ENCODE results near the gene NAP1L4.

NAP1L4 gene

GRCh38 chr11:3010521-3011275 lies 18.6 kb upstream of the NAP1L4 start:
- DNase-seq (ENCODE audit: low read depth in 2 of 2), result no peak

DNA sequence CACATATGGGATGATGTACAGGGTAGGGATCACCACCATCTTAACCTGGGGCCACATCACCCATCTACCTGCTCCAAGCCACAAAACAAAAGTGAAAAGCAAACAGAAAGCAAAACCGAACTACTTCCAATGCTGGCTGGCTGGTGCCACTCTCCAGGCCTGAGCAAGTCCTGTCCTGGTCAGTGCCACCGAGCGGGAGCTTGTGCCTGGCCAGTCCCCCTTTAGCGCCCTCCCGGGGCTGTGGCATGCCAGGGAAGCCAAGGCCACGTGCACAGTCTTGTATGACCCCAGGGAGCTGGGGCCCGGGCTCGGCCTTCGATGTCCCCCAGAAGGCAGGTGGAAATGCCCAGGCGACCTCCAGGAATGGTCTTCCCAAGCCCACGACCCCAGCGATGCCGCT lies 17.9 kb upstream of the NAP1L4 start:
- DNase-seq (ENCODE audit: low read depth in 2 of 2), result no peak

DNA sequence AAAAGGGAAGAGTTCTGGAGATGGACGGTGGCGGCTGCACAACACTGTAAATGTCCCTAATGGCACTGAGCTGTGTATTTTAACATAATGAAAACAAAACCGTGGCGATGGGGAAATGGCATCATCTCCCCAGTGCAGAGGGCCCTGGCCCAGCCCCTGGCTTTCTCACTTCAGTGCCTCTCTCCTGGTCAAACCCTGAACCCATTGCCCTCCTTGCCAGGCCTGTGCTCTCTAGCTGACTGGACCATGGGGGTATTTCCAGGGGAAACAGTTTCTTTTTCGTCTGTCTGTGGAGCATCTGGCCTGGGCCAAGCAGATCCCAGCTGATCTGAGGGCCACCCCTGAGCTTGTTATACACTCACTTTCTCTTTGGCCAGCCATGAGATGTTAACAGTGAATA lies 17.4 kb upstream of the NAP1L4 start:
- no peak for DNase-seq (ENCODE audit: low read depth in 2 of 2)

DNA sequence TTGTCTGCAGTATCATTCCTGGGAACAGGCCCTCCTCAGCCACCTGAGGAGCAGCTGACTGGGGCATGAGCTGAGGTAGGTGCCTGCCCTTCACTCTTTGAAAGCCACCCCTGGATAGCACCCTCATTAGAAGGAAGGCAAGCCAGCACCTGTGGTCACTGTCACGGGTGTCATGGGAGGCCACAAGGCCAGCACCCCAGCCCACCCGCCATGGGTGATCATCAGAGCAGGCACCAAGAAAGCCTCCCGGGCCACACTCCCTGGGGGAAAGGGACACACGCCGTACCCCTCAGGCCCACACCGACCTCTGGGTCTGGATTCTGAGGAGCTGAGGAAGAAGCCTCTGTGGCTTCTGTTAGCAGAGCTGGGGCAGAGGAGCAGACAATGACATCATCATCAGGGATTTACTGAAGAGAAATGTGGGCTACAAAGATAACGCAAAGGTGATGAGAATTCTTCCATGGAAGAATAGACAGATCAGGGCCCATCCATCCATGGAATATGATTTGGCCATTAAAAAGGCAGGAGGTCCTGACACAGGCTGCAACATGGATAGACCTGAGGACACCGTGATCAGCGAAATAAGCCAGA lies 16.7 kb upstream of the NAP1L4 start:
- no peak for DNase-seq (ENCODE audit: low read depth in 2 of 2)

DNA sequence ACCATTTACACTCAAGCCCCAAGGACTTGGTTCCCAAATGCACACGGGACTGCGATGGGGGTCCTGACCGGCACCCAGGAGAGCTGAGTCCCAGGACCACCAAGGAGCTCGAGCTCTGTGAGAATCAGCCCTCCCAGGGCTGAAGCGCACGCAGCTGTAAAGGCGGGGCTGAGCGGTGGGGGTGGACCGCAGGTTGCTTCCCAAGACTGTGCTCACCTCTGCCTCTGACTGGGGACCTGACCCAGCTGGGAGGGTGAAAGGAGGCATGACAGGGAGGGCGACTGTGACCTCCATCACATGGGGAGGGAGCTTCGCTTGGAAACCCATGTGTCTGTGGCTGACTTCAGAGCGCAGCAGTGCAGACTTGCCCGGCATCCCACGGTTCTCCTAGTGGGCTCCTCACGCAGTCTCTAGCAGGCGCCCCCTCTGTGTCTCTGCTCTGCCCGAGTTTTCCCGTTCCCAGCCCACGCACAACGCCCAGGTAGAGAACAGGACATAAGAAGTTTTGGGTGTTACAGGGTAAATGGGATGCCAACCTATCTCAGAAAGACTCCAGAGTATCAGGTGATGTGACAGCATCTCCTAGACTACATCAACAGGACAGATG lies 15.4 kb upstream of the NAP1L4 start:
- DNase-seq (ENCODE audit: low read depth in 2 of 2), result no peak

DNA sequence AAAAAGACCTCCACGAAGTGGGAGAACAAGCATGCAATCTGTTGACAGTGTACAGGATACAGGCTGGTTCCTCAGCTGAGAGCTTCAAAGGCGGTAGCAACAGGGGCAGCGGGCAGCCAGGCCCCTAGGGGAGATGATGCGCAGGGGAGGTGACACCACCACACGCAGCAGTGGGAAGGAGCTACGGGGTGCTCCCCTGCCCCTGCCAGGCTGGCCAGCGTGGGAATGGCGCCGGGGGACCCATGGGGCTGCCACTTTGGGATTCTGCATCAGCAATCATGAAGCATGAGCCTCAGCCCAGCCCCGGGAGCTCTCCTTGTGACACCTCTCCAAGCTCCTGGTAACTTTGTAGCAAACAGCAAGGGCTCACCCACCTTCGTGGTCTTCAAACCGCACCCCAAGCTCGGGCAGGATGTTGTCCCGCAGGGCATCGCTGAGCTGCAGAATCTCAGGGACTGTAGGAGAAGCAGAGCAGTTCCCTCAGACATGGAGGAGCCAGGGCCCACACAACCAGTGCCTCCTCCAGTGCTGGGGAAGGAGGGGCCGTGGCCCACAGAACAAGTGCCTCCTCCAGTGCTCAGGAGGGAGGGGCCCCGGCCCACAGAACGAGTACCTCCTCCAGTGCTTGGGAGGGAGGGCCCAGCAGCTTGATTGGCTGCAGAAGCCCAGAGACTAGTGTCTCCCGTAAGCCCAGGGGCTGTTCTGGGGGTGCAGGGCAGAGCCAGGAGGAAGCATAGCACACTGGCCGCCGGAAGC lies 14.6 kb upstream of the NAP1L4 start:
- DNase-seq (ENCODE audit: low read depth in 2 of 2), result peak in 1 of 2 donors; percentile 38

DNA sequence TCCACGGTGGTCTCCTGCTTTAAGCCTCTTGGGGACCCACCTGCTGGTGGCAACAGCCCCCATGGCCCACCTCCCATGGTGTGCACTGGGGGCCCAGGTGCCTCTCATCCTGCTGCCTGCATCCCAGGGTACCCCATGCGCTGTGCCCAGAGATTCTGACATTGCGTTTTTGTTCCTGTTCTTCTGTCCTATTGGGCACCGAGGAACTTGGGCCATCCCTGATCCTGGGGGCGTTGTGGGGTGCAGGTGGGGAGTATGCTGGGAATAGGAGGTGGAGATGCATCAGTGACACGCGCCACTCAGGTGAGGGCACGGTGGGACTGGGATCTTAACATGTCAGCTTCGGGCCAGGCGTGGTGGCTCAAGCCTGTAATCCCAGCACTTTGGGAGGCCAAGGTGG lies 12.4 kb upstream of the NAP1L4 start:
- no peak for DNase-seq (ENCODE audit: low read depth in 2 of 2)

DNA sequence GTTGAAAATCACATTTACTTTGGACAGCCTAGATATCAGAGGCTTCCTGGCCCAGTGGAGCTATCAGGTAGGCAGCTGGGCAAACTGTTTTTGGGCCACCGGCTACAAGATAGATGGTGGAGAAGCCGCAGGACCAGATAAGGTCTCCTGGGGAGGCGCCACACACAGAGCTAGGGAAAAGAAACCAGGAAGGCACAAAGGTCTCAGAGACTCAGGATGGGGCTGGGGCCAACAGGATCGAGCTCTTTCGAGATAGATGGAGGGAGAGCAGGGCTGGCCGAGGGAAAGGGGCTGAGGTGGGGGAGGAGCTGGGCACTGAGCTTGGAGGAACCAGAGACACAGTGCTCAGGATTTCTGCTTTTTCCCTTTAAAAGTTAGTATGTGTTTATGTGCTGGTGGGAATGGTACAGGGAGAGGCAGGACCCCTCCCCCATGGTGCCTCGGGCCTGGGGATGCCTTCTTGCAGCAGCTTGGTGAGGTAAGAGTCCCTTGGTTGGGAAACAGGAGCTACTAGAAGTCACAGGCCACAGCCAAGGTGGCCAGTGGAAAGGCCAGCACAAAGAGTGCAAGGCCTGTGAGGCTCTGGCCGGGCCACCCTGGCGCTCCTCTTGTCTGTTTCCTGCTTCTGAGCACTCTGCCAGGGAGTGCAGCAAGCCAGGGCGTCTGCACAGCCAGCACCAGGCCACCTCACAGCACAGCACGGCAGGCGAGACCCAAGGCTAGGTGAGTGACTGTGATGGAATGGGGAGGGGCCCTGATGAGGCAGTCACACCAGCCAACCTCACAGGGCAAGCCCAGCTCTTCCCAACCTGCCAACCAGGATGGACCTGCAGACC lies 11.5 kb upstream of the NAP1L4 start:
- DNase-seq (ENCODE audit: low read depth in 2 of 2), result no peak

- DNase-seq (ENCODE audit: low read depth in 2 of 2), result no peak
Measured at GRCh38 chr11:3002871-3003270, 10.7 kb upstream of the NAP1L4 start.

- no peak for DNase-seq (ENCODE audit: low read depth in 2 of 2)
Measured at GRCh38 chr11:3002351-3002861, 10.3 kb upstream of the NAP1L4 start.

DNA sequence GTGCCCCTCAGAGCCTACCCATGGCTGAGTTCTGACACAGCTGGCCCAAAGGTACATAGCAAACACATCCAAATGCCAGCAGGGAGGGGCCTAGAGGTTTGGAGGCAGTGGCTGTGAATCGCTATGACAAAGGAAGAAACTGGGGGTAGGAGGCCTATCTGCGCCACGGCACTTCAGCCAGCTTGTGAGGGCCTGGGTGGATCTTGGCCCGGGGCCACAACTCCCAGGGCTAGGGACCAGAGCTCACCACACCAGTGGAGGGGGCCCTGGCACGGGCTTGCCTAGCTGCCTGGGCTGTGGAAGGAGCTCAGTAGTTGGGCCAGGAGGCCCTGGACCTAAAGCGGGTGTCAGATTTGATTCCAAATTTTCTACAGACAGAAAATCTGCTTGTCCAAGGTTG lies 9.4 kb upstream of the NAP1L4 start:
- DNase-seq (ENCODE audit: low read depth in 2 of 2), result no peak

DNA sequence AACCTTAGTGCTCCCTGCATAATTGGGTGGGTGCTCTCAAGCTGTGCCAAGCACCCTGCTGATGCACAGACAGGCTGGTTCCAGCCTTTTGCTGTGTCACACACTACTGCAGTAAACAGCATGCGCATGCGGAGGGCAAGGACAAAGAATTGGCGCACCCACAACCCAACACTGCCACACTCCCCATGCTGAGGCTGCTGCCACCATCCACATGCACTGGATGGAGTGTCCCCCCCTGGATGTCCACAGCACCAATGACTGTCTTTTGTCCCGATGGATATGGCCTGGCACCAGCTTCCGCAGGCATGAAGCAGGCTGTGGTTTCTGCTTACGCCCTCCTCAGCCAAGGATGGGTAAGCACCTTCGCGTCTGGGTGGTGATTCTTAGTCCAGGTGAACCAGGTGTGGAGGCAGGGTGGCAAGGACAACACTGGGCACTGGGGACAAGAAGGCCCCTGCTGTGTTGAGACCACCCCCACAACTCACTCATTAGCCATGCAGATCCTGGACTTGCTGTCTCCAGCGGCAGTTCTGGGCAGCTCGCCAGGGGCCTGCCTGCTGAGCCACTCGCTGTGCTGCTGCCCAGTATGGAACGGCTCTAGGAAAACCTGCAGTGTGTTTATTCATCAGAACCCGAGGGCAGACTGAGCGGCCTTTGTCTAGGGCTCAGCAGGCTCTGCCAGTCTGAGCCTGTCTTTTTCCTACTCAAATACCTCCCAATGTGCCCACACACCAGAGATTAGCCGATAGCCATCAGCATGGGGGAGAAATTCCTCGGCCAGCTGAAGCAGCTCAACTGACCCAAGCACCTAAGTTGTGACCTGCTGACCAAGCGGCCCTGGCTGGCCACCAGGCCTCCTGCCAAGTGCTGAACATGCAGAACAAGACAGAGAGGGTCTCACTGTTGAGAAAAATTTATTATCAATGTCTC lies 8.2 kb upstream of the NAP1L4 start:
- DNase-seq (ENCODE audit: low read depth in 2 of 2), result no peak

- DNase-seq (ENCODE audit: low read depth in 2 of 2), result no peak
Measured at GRCh38 chr11:2999464-2999998, 7.4 kb upstream of the NAP1L4 start.

- no peak for DNase-seq (ENCODE audit: low read depth in 2 of 2)
Measured at GRCh38 chr11:2998073-2998850, 6.1 kb upstream of the NAP1L4 start.

- no peak for DNase-seq (ENCODE audit: low read depth in 2 of 2)
Measured at GRCh38 chr11:2997406-2997805, 5.3 kb upstream of the NAP1L4 start.

DNA sequence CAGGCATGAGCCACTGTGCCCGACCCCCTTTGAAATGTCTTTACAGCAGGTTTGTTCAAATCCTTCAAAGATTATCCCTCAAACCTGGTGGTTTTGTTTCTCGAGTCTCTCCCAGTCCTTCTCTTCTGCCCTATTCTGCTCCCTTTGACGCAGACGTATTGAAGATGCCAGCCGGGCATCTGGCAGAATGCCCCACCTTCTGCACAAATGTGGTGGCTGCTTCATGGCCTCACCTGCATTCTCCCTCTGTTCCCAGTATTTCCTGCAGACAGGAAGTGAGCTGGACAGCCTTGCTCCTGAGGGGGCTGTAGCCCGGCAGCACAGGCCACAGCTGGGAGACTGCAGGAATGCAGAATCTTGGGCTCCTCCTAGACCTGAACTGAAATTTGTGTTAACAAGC lies 4.8 kb upstream of the NAP1L4 start:
- no peak for DNase-seq (ENCODE audit: low read depth in 2 of 2)

- no peak for DNase-seq (ENCODE audit: low read depth in 2 of 2)
Measured at GRCh38 chr11:2995893-2996554, 3.9 kb upstream of the NAP1L4 start.

- no peak for DNase-seq (ENCODE audit: low read depth in 2 of 2)
Measured at GRCh38 chr11:2995031-2995561, 3.0 kb upstream of the NAP1L4 start.

Data from stimulated activated CD8-positive, alpha-beta memory T cell treated with anti-CD3 and anti-CD28 coated beads, Interleukin-15, amount 100 ng/mL, for 4 hours (primary cell).